Fibroblast of villous mesenchyme (primary cell): ENCODE data around the gene RANGAP1. TPM values are rescaled to one million over a fixed set of nuclear protein-coding genes. Genes with fewer than 3 reads are reported as not detected.

ENCODE experiments used
- DNase-seq: peaks from one replicate; pipeline ENCODE4 v3.0.0-alpha.2; 2010; ENCODE audit warnings: low read depth
- H3K4me3 ChIP-seq: 2 replicates; pipeline ENCODE4 v1.5.1; 2011; ENCODE audit warnings: low read depth, mild to moderate bottlenecking, low read length
- CTCF ChIP-seq: IDR thresholded peaks from 2 replicates; pipeline ENCODE4 v1.5.1; 2012; ENCODE audit warnings: low read depth, mild to moderate bottlenecking, low read length; ENCODE audit not compliant: insufficient read depth
- total RNA-seq: library from RNA; depleted of rRNA; stranded (reverse); fragments of >200 nt; gene quantifications from 2 replicates; pipeline ENCODE4 v1.2.3, GENCODE V29; 2012

Gene RANGAP1
- total RNA-seq, 1 donor = 95.9 TPM

DNA sequence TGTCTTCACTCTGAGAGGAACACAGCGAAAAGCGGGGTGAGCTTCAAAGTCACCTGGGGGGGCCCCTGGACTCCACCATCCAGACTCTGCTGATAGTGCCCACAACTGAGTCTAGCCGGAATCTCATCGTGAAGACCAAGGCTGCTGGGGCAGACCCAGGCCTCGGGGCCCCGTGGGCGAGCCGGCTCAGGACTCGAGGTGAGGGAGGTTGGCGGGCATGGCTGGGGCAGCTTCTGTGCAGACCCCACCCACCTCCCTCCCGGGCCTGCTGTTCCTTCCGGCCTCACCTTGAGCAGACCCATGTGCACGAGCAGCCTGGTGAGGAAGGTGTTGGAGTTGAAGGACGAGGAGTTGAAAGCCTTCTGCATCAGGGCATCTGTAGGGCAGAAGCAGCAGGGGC is 36.5 kb downstream of the RANGAP1 start:
- H3K4me3 ChIP-seq = no peak overlapping the region
- no peak for DNase-seq
- no peak for TF ChIP-seq CTCF

DNA sequence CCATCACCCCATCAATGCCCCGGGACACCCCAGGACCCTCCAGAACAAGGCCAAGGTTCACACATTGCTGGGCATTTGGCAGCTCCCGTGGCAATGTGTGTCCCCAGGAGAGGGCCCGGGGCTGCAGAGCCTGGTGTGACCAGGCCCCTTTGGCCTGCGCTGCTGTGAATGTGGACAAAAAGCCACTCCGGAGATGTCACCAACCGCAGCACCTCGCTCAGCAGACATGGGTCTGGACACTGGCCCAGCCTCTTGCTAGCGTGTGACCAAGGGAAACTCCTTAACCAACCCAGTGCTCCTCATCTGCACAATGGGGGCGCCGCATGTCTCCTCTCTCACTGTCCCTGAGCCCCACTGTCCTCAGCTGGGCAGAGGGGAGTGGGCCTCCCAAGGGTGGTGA is 37.2 kb downstream of the RANGAP1 start:
- no peak overlapping the region for H3K4me3 ChIP-seq
- DNase-seq = no peak
- TF ChIP-seq CTCF = no peak

DNA sequence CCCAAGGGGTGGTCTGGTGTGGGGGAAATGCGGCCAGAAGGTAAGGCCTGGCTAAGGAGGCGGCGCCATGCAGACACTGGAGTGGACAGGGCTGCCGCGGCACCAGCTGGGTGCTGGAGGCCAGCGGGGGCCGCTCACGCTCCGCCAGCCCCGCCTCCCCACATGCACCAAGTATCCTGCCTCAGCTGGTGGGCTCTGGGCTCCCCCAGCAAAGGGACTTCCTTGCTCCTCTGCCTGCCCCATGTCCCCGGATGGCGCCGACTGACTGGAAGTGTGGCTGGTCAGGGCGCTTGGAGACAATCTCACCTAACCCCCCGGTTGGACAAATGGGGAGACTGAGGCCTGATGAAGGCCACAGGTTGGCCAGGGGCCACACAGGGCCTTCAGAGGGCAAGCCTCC is 37.7 kb downstream of the RANGAP1 start:
- TF ChIP-seq CTCF = no peak
- H3K4me3 ChIP-seq = no peak overlapping the region
- DNase-seq = no peak

DNA sequence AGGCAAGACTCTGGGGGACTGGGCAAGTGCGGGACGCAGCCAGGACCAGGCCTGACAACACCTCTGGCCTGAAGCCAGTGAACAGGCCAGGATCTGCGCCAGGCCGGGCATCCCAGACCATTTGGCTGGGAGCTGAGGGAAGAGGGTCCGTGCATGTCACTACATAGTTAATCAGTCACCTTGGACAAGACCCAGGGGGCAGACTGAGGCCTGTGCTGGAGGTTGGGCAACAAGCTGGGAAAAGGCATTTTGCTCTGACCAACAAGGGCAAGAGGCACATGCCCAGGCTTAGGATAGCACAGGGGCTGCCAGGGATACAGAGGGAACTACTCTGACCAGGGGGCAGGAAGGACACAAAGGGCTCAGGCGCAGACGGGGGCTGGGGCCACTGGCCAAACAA is 38.3 kb downstream of the RANGAP1 start:
- no peak overlapping the region for H3K4me3 ChIP-seq
- DNase-seq = no peak
- TF ChIP-seq CTCF = no peak

DNA sequence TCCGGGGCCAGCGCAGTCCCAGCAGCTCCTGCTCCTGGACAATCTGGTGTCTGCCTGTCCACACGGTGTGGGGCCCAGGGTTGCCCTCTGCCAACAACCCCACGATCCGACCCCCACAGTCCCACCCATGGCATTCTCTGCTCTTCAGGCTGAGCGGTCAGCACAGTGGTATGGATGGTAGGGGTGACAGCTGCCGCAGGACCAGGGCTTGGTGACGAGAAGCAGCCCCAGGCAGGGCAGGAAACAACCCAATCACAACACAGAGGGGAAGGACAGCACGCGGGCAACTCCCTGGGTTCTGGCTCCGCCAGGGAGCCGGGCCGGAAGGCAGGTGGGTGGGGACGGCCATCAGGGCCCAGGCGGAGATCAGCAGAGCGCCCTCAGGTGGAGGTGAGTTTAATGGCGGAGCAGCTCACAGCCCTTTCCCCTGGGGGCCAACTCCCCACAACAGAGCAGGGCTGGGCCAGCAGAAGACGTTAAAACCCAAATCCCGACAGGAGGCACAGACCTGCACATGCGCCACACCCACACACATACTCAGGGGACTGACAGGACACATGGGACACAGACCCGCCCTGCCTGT is 40.0 kb downstream of the RANGAP1 start:
- no peak for DNase-seq
- no peak overlapping the region for H3K4me3 ChIP-seq
- TF ChIP-seq CTCF = peak; percentile 4

GRCh38 chr22:41243361-41243760 is 42.6 kb downstream of the RANGAP1 start:
- DNase-seq = no peak
- H3K4me3 ChIP-seq = no peak overlapping the region
- TF ChIP-seq CTCF = no peak
